GM20431 (cell line): Measurements from ENCODE around the gene FAM177A1.

ENCODE experiments used
- in situ Hi-C: fragments of 300-500 bp; cut with MseI, MboI; formaldehyde crosslinking; loops from one replicate; pipeline ENCODE4 v1.15.0; 2020; ENCODE audit warnings: low sequenced_read_pairs; ENCODE audit not compliant: unreplicated experiment

FAM177A1 gene

DNA sequence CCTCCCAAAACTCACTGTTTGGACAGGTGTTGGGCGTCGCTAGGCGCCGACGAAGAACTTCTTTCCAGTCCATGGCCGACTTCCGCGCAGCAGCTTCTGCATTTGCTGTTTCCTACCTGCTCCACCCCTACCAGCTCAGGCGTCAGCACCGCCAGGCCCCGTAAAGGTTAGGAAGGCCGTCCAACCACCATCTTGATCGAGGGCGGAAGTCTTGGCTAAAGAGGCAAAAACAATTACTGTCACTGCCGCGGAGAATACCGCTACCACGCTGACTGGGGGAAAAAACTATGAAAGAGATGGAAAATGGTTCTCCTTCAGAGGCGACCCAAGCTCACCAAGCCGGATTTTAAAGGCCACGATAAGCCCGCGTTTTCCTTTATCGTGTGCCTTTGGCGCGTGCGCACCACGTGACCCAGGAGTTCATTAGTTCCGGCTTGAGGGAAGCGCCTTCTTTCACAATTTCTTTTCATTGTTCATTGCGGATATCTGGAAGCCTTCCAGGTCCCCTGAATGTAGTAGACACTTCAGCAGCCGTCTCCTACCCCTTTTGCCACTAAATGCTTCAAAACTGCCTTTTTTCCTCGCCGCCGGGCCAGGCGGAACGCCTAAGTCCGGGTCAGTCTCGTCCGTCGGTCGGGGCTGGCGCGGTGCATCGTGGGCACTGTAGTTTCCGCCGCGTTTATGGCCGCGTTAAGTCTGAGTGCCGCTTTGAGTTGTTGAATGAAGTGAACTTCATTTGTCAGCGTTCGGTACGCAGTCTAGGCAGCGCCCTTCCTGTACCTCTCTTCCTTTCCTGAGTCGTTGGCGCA is 76.0 kb downstream of the FAM177A1 start, which contains the start of the genes PPP2R3C and PRORP:
Gene PPP2R3C, minus strand, starts transcription at position 104 of the 809 bp plus-strand sequence. Its CDS starts 31 bp downstream, at position 73.
Gene PRORP, plus strand, starts transcription at position 666 of the 809 bp plus-strand sequence. CDS start 694 bp downstream, outside the sequence.
- in situ Hi-C loops: no loop called here

- in situ Hi-C loops: no loop called here
Measured at GRCh38 chr14:35122696-35123387, 76.8 kb downstream of the FAM177A1 start.

DNA sequence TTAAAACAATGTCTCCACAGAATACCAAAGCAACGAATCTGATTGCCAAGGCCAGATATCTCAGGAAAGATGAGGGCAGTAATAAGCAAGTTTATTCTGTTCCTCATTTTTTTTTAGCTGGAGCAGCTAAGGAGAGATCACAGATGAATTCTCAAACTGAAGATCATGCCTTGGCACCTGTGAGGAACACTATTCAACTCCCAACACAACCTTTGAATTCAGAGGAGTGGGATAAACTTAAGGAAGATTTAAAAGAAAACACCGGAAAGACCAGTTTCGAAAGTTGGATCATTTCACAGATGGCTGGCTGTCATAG is 77.3 kb downstream of the FAM177A1 start:
- in situ Hi-C loops: no loop called here

- in situ Hi-C loops: no loop called here
Measured at GRCh38 chr14:35124127-35124526, 78.1 kb downstream of the FAM177A1 start.
